HEK293T (cell line): Measurements from ENCODE around the gene KCNK18.

Source experiments
- CTCF ChIA-PET: fragments of 350-600 bp; formaldehyde crosslinking; extraction: SDS; loops from one replicate; lab custom pipeline; 2021; ENCODE audit warnings: antibody characterized with exemption, inconsistent platforms; lab: Yijun Ruan, JAX
- POLR2A ChIA-PET: fragments of 350-600 bp; formaldehyde crosslinking; extraction: SDS; loops from one replicate; lab custom pipeline; 2020; ENCODE audit warnings: antibody characterized with exemption, inconsistent platforms; lab: Yijun Ruan, JAX
- DNase-seq: peaks from one replicate; pipeline ENCODE4 v3.0.0; 2012; ENCODE audit warnings: mixed read lengths; ENCODE audit errors: extremely low spot score
- ARNT ChIP-seq: fragments of 450-650 bp; IDR thresholded peaks from 2 replicates; pipeline ENCODE4 v1.6.1; 2017; ENCODE audit warnings: mild to moderate bottlenecking
- BHLHE40 ChIP-seq: fragments of 450-650 bp; IDR thresholded peaks from 2 replicates; pipeline ENCODE4 v1.6.1; 2016; ENCODE audit warnings: mild to moderate bottlenecking, moderate library complexity, borderline replicate concordance
- CTBP1 ChIP-seq: fragments of 450-650 bp; IDR thresholded peaks from 2 replicates; pipeline ENCODE4 v1.6.1; 2016; ENCODE audit warnings: borderline replicate concordance
- ELF4 ChIP-seq: fragments of 450-650 bp; IDR thresholded peaks from 2 replicates; pipeline ENCODE4 v1.6.1; 2017; ENCODE audit warnings: antibody characterized with exemption
- FOXA1 ChIP-seq: fragments of 450-650 bp; IDR thresholded peaks from 2 replicates; pipeline ENCODE4 v1.6.1; 2016; ENCODE audit warnings: mild to moderate bottlenecking
- FOXK2 ChIP-seq: fragments of 450-650 bp; IDR thresholded peaks from 2 replicates; pipeline ENCODE4 v1.6.1; 2016; ENCODE audit warnings: mild to moderate bottlenecking
- FOXM1 ChIP-seq: fragments of 450-650 bp; IDR thresholded peaks from 2 replicates; pipeline ENCODE4 v1.6.1; 2017; ENCODE audit warnings: mild to moderate bottlenecking, borderline replicate concordance
- HDGF ChIP-seq: fragments of 450-650 bp; IDR thresholded peaks from 2 replicates; pipeline ENCODE4 v1.6.1; 2017; ENCODE audit warnings: antibody characterized with exemption, borderline replicate concordance
- L3MBTL2 ChIP-seq: fragments of 450-650 bp; conservative IDR thresholded peaks from 2 replicates; pipeline ENCODE4 v1.6.1; 2016; ENCODE audit warnings: mild to moderate bottlenecking
- LEF1 ChIP-seq: fragments of 450-650 bp; IDR thresholded peaks from 2 replicates; pipeline ENCODE4 v1.6.1; 2017; ENCODE audit warnings: mild to moderate bottlenecking, borderline replicate concordance
- NFRKB ChIP-seq: fragments of 450-650 bp; IDR thresholded peaks from 2 replicates; pipeline ENCODE4 v1.6.1; 2016; ENCODE audit warnings: mild to moderate bottlenecking, moderate library complexity
- PKNOX1 ChIP-seq: fragments of 450-650 bp; IDR thresholded peaks from 2 replicates; pipeline ENCODE4 v1.6.1; 2016
- SP1 ChIP-seq: fragments of 450-650 bp; IDR thresholded peaks from 2 replicates; pipeline ENCODE4 v1.6.1; 2017
- SUZ12 ChIP-seq: fragments of 450-650 bp; IDR thresholded peaks from 2 replicates; pipeline ENCODE4 v1.6.1; 2016; ENCODE audit warnings: mild to moderate bottlenecking
- TARDBP ChIP-seq: fragments of 450-650 bp; IDR thresholded peaks from 2 replicates; pipeline ENCODE4 v1.6.1; 2016
- ZNF384 ChIP-seq: fragments of 450-650 bp; IDR thresholded peaks from 2 replicates; pipeline ENCODE4 v1.6.1; 2016

The KCNK18 gene

GRCh38 chr10:117161386-117162033, 35.8 kb upstream of the KCNK18 start:
- TF ChIP-seq FOXK2 (no peak), NFRKB (no peak), ARNT (no peak), ZNF384 (no peak), ELF4 (no peak), SP1 (no peak), CTBP1 (no peak), LEF1 (no peak), FOXA1 (no peak), FOXM1 (no peak), HDGF (no peak)
- POLR2A ChIA-PET = no interaction called here
- CTCF ChIA-PET = no interaction called here

GRCh38 chr10:117162093-117163060, 34.9 kb upstream of the KCNK18 start:
- CTCF ChIA-PET = interaction anchor here (0.7 kb wide), 1 partner anchor 12 kb away, joined by 3 read pairs; no protein-coding TSS in a partner anchor
- no peak for TF ChIP-seq FOXA1
- no peak for TF ChIP-seq ARNT
- TF ChIP-seq BHLHE40 = no peak
- POLR2A ChIA-PET = no interaction called here

More at GRCh38 chr10:117161386-117162033, 35.8 kb upstream of the KCNK18 start:
- no peak for DNase-seq

GRCh38 chr10:117163061-117163953, 34.0 kb upstream of the KCNK18 start:
- DNase-seq = peak; percentile 83
- TF ChIP-seq LEF1 (no peak), FOXM1 (no peak), L3MBTL2 (peak; percentile 93)
- POLR2A ChIA-PET = no interaction called here
- CTCF ChIA-PET = no interaction called here

More at GRCh38 chr10:117162093-117163060, 34.9 kb upstream of the KCNK18 start:
- DNase-seq = no peak

- no peak for DNase-seq
- TF ChIP-seq ELF4 = no peak
- no peak for TF ChIP-seq FOXK2
- TF ChIP-seq TARDBP = no peak
- TF ChIP-seq HDGF = no peak
- TF ChIP-seq LEF1 = no peak
- TF ChIP-seq NFRKB = no peak
- TF ChIP-seq CTBP1 = no peak
- TF ChIP-seq SUZ12 = no peak
- TF ChIP-seq FOXA1 = no peak
- TF ChIP-seq ZNF384 = no peak
- no peak for TF ChIP-seq PKNOX1
- no peak for TF ChIP-seq ARNT
- no peak for TF ChIP-seq L3MBTL2
- TF ChIP-seq SP1 = no peak
- no peak for TF ChIP-seq FOXM1
- TF ChIP-seq BHLHE40 = no peak
- ChIA-PET CTCF (no interaction called here), POLR2A (no interaction called here)
These were observed 33.2 kb upstream of the KCNK18 start for GRCh38 chr10:117163954-117164548.

- POLR2A ChIA-PET = no interaction called here
- CTCF ChIA-PET = interaction anchor here (0.7 to 2.0 kb wide), 5 partner anchors 10 to 368 kb away, joined by 3 to 17 read pairs (median 3); no protein-coding TSS in a partner anchor
- TF ChIP-seq SUZ12 = no peak
- TF ChIP-seq PKNOX1 = no peak
- TF ChIP-seq HDGF = no peak
- TF ChIP-seq NFRKB = no peak
- no peak for TF ChIP-seq ARNT
- TF ChIP-seq CTBP1 = no peak
- no peak for TF ChIP-seq L3MBTL2
- TF ChIP-seq FOXA1 = no peak
- TF ChIP-seq FOXK2 = no peak
- no peak for TF ChIP-seq ZNF384
- TF ChIP-seq SP1 = no peak
- TF ChIP-seq ELF4 = no peak
- TF ChIP-seq LEF1 = no peak
- no peak for DNase-seq
These were observed 32.4 kb upstream of the KCNK18 start for GRCh38 chr10:117164592-117165537.
